Right renal cortex interstitium (tissue), 3 donors: Measurements from ENCODE around the gene KLF15. TPM values are rescaled to one million over a fixed set of nuclear protein-coding genes. Genes with fewer than 3 reads are reported as not detected.

Experiments used
- DNase-seq, 3 donors: peaks; one replicate each; pipeline ENCODE4 v3.0.0-alpha.2; 2013; ENCODE audit warnings: low read depth in 3 of 3, low spot score in 2 of 3
- polyA plus RNA-seq, 3 donors: library from polyadenylated mRNA; unstranded; fragments of 120-200 nt; gene quantifications; one replicate each; pipeline ENCODE4 v1.2.1, GENCODE V29; 2013; ENCODE audit not compliant: insufficient read length in 3 of 3

The KLF15 gene
- polyA plus RNA-seq, 3 donors, result 10.0 to 11.6 (median 10.8) TPM

DNA sequence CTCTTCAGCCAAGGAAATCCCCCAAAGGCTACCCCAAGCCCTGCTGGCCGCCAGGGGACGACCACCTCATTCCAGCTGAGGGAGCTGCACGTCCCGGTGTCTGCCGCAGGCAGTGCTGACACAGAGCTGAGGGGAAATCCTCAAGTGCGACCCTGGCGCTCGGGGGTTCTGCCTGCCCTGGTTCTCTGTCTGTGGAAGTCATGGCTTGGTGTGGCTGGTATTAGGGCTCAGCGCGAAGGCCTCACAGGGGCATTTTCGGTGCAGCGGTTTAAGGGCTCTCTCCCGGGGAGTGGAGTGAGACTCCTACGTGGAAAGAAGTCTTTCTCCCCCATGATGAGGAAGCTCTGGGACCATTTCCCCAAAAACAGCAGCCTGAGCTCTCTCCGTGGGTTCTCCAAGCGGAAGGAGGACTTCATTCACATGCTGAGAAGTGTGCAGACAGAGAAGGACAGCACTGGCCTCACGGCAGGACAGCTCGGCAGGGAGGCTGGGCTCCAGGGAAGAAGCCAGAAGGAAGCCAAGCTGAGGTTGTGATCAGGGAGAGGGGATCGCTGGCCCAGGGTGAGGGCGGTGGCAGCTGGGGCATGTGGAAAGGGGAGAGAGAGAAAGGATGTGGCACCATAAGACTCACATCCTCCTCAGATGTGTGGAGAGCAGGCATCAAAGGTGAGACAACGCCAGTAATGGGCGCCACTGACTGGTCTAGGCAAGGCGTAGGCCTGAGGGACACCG, 48.6 kb downstream of the KLF15 start:
- no peak for DNase-seq

GRCh38 chr3:126307591-126308393, 49.4 kb downstream of the KLF15 start:
- no peak for DNase-seq

DNA sequence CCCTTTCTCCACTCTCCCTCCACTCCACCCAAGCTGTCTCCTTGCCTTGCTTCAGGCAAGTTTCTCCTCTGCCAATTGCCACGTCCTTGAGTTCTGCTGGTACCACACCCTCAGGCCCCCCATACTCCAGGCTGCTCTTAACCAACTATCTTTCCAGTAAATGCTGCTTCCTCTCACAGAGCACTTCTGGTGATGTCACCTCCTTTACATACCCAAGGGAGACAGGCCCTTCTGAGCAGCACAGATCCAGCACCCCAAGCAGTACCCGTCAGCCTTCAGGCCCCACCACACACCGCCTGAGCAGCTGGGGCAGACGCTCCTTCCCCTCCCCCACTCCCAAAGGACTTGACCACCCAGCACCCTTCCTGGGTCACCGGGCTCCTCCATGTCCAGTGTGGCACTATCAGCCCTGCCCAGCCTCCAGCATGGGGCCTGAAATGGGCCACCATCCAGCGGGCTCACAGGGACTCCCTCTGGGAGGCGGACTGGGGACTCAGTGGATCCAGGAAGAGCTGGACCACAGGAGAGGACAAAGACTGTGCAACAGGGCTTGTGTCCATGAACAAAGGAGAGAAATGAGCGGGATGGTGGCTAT, 50.2 kb downstream of the KLF15 start:
- no peak for DNase-seq

DNA sequence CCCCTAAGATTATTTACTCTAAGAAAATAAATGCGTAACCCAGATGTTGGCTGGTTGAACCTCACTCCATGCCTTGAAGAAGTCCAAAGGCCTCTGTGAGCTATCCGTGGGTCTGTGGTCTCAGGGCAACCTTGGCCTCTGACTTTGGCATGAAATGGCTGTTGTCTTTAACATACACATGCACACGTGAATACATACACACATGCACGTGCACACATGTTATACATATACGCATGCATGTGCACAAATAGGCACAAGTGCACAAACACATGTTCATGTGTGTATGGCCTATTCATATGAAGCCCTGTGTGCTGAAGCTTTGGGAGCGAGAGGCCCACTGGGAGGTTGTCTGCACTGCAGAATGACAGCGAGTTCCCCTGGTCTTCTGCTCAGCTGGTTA, 50.8 kb downstream of the KLF15 start:
- DNase-seq, result no peak

DNA sequence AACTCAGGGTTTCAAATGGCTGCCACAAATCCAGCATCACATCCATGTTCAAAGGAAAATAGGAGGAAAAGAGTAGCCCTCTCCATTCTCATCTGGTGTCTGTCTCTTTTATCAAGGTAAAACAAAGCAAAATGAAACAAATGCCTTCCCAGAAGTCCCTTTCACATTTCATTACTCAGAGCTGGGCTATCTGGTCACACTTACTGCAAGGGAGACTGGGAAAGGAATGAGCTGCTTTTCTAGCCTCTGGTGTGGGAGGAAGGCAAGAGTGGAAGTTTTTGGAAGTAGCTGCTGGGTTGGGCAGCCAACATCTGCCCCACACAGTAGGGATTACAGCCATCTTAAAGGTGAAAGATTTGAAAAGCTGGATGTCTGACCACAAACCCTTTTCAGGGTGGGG, 51.8 kb downstream of the KLF15 start:
- DNase-seq, result no peak

DNA sequence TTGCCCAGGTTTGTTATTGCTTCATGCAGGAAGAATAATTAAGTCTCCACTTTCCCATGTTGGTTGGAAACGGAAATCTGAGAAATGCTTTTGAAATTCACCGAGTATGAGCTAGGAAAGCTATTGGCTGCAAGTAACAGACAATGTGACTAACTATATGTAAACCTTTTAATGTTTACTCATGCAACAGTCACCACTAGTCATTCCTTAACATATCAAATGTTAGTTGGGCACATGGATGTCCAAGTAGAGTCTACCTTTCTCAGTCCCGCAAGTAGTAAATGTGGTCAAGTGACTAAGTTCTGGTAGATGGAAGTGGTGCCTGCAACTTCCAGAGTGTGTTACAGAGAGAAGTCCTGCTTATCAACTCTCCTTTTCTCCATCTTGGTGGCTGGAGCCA, 52.5 kb downstream of the KLF15 start:
- no peak for DNase-seq

- no peak for DNase-seq
These were observed 52.9 kb downstream of the KLF15 start for GRCh38 chr3:126304291-126304690.

GRCh38 chr3:126303272-126303671, 53.9 kb downstream of the KLF15 start:
- no peak for DNase-seq

GRCh38 chr3:126300761-126301481, 56.3 kb downstream of the KLF15 start:
- no peak for DNase-seq

DNA sequence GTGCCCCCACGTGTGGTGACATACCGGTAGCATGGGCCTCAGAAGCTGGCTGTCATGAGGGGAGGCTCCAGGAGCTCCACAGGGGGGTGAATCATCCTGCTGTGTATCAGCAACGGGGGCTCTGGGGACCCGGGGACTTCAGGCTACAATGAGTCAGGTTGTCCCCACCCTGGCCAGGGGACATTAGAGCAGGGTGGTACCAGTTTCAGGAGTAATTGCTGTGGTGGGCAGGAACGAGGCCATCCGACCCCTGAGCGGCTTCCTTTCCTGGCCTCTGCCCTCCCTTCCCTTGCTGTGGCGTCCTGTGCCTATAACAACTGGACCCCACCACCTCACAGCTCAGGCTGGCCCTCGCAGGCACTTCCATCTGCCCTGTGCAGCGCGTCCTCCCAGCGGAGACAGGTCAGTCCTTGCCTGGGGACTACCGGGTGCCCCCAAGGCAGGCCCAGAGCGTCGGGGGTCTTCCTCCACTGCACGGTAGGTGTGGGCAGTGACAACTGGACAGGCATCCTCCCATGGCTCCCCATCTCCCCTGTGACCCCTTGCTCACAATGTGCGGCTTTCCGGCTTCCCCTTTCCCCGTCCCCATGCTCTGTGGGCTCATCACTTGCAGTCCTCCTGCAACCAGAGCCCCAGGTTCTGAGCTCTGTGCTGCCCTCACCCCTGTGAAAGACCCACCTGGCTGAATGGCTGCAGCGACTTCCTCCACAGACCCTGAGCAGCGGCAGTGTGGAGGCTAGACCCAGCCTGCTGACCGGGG, 57.0 kb downstream of the KLF15 start:
- no peak for DNase-seq

- no peak for DNase-seq
These were observed 61.7 kb downstream of the KLF15 start for GRCh38 chr3:126295407-126295939.

GRCh38 chr3:126294211-126294808, 62.9 kb downstream of the KLF15 start:
- no peak for DNase-seq

DNA sequence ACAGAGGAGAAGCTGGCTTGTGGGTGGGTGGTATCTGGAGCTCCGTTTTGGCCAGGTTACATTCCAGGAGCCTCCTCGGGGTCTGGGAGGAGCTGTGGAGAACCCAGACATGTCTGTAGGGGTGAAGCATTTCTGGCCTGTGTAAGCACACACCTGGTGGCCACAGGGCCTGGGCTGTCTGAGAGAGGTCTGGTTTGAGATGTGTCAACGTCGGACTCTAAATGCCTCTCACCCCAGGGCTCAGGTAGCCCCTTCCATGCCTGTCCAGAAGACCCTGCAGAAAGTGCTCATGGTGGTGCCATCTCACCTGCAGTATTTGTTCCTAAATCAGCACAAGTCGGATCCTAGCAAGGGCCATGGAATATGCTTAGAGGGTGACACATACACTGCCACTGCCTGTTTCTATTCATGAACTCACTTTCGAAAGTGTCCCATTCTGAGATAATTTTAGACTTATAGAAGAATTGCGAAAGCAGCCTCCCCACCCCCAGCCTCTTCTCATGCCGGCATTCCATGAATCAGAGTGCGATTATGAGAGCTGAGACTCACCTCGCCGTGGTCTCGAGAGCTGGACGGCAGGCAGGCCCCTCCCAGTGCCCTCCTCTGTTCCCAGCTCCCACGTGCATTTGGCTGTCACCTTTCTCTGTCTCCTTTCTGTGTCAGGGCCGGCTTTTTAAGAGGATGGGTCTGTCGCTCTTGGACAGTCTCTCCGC, 63.7 kb downstream of the KLF15 start:
- DNase-seq, result no peak

Other genes starting within 250 kb of the KLF15 start
- 10 to 100 TPM; 33.1 to 51.6 (median 39.2) TPM for gene ALDH1L1, start 176.8 kb downstream of the KLF15 start, polyA plus RNA-seq
- 1 to 10 TPM in 1 of 3 donors, under 1 TPM in 2; 0.53 to 1.1 (median 0.55) TPM for gene CFAP100, start 37.5 kb upstream of the KLF15 start, polyA plus RNA-seq
- 10 to 100 TPM; 29.9 to 34.0 (median 31.6) TPM for gene ZXDC, start 118.5 kb upstream of the KLF15 start, polyA plus RNA-seq
- gene UROC1, start 160.4 kb upstream of the KLF15 start, polyA plus RNA-seq, result under 1 TPM; 0.04 to 0.11 (median 0.07) TPM
- 1 to 10 TPM; 3.1 to 4.4 (median 3.2) TPM for gene CHST13, start 166.7 kb upstream of the KLF15 start, polyA plus RNA-seq
- under 1 TPM in 2 of 3 donors, not detected in 1; 0.10 to 0.11 TPM for gene C3orf22, start 201.5 kb upstream of the KLF15 start, polyA plus RNA-seq